ENCODE data around the gene SLAMF8.

Gene SLAMF8

DNA sequence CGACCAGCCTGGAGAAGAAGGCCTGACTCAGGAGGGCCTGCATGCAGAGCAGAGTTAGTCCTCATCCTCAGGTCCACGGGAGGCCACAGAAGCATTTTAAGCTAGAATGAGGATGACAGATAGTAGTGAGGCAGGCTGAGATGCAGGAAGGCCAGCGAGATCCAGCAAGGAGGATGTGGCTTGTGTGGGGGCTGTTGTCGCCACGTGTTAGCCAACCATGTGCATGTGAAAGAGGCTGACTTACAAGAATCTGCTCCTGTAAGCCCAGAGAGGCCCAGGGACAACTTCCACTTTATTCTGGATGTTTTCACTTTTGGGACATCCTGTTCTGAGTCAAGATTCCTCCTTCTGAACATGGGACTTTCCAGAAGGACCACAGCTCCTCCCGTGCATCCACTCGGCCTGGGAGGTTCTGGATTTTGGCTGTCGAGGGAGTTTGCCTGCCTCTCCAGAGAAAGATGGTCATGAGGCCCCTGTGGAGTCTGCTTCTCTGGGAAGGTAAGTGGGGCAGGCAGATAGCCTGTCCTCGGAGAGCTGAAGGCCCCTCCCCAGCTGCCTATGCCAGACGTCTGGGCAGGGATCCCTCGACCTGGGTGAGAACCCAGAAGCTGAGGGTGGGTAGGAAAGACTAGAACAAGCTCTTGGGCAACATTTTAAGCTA is at the start of gene SLAMF8:
SLAMF8 (plus strand) TSS at position 433 of the 661 bp plus-strand sequence; CDS start at position 459, 26 bp downstream.
- no peak for DNase-seq (ENCODE audit: low read depth)

DNA sequence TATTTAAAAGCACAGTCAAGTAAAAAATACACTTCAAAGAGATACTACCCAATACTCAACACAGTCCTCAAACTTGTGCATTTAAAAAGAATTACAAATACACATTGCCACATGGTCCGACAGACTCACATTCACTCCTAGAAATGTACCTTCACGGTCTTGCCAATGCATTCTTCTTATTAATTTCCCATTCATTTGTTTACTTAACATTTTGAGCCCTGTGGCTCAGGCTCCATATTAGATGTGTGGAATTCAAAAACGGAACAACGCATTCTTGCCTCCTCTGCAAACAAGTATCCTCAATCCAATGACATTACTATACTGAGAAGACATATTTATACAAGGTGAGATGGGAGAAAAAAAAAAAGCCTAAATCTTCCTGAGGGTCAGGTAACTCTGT is 48.4 kb upstream of the SLAMF8 start:
- no peak for DNase-seq (ENCODE audit: low read depth)

GRCh38 chr1:159779403-159779851 is 47.2 kb upstream of the SLAMF8 start:
- DNase-seq (ENCODE audit: low read depth) = peak; percentile 30

- DNase-seq (ENCODE audit: low read depth) = peak; percentile 94
Observed at GRCh38 chr1:159780583-159781582, 45.8 kb upstream of the SLAMF8 start, which contains the start of gene DUSP23. Gene DUSP23 (plus strand): TSS chr1:159780962. CDS start chr1:159781101, 139 bp downstream.

DNA sequence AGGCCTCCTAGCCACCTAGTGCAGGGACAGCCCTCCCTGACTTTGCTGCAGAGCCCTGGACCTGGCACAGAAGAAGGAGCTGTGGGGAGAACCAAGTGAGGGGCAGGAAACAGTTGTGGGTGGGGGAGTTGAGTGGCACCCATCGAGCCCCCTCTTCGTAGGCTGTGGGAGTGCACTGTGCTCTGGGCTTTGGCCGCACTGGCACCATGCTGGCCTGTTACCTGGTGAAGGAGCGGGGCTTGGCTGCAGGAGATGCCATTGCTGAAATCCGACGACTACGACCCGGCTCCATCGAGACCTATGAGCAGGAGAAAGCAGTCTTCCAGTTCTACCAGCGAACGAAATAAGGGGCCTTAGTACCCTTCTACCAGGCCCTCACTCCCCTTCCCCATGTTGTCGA is 44.7 kb upstream of the SLAMF8 start:
- no peak for DNase-seq (ENCODE audit: low read depth)

DNA sequence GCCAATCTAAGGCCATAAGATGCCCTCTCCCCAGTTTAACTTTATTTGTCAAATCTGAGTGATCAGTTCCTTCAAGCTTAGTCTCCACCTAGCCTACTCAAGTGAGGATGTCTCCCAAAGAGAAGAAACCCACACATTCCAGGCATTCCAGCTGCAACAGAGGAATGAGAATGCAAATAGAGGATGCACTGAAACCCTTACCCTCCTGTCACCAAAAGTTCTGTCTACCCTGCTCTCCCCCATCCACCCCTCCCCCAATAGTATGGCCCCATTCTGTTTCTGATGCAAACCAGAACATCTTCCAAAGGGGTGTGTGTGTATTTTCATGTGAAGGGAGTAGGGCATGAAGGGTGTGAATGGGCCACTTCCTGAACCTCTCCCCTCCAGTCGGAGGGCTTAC is 42.9 kb upstream of the SLAMF8 start:
- no peak for DNase-seq (ENCODE audit: low read depth)

DNA sequence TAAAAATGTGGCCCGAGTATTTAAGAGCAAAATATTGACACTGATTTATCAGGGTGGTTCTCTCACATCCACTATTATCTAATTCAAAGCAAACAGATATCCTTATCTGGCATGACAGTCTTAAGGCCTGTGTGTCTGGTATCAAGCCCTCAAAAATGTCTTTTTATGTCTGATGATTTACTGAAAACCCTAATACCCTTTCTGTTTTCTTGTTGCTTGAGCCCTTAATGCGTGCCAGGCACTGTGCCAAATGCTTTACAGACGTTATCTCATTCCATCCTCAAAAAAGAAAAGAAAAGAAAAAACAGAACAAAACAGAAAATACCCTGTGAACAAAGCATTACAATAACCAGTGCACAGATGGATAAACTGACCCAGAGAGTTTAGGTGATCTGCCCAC is 40.2 kb upstream of the SLAMF8 start:
- no peak for DNase-seq (ENCODE audit: low read depth)

GRCh38 chr1:159786966-159787365 is 39.7 kb upstream of the SLAMF8 start:
- no peak for DNase-seq (ENCODE audit: low read depth)

GRCh38 chr1:159790237-159790917 is 36.3 kb upstream of the SLAMF8 start:
- no peak for DNase-seq (ENCODE audit: low read depth)

DNA sequence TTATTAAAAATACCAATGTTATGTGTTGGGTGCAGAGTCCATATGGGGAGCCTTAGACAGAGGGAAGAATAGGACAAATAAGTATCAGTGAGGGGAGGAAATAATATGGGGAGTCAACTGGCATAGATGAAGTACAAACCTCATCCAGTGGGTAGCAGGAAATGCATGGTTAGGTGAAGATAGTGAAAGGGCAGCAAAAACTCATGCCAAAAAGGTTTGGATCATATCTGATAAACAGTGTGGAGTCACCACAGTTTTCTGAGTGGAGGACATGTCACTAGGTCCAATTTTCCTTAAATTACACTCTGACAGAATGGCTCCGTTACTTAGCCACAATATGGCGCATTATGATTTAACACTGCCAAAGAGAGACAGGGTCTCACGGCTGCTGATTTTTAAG is 35.6 kb upstream of the SLAMF8 start:
- DNase-seq (ENCODE audit: low read depth) = no peak

DNA sequence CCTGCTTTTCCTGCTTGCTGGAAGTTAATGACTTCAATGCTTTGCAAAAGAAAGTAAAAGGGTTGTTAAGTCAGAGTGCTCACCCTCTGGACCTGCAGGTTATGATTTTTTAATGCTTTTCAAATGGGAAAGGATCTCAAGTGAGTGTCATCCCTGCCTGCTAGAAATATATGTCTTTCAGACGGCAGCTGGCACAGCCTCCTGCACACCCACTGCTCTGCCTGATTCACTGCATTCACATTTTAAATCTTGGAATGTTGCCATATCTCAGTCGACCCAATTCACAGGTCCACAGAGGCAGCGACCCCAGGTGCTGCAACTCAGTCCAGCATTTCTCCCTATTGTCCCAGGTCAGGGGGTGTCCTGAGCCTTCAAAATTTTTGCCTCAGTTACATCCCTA is 35.2 kb upstream of the SLAMF8 start:
- DNase-seq (ENCODE audit: low read depth) = no peak

DNA sequence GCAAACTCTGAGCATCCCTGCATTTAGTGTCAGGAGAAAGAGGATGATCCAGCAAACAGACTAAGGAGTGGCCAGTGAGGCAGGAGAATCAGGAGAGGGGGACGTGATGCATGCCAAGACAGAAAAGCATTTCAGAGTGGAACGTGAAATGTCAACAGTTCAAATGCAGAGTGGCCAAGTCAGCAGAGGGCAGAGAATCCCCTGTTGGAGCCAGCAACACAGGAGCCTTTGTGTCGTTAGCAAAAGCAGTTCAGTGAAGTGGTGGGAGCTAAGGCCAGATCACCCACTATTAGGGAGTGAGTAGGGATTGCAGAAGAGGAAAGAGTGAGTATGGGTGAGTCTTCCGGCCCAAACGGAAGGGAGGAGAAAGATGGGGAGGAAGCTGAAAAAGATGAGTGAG is 31.1 kb upstream of the SLAMF8 start:
- no peak for DNase-seq (ENCODE audit: low read depth)

DNA sequence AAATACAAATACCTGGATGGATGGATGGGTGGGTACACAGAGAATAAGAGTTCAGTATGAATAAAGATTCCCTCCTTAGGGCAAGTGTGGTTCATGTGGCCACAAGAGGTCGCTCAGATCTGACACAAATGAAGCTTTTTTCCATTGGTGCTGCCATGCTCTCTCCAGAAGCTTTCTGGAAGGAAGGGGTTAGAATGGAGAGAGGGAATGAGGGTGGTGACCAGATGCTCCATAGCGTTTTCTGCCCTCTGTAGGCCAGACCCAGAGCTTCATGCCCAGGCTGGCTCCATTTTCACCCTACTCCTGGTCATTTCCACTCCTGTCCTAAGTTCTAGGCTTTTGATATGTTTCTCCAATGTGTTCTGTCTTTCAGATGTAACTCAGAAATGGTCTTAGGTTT is 27.8 kb upstream of the SLAMF8 start:
- peak; percentile 78 for DNase-seq (ENCODE audit: low read depth)

GRCh38 chr1:159799446-159799985 is 27.2 kb upstream of the SLAMF8 start:
- no peak for DNase-seq (ENCODE audit: low read depth)

DNA sequence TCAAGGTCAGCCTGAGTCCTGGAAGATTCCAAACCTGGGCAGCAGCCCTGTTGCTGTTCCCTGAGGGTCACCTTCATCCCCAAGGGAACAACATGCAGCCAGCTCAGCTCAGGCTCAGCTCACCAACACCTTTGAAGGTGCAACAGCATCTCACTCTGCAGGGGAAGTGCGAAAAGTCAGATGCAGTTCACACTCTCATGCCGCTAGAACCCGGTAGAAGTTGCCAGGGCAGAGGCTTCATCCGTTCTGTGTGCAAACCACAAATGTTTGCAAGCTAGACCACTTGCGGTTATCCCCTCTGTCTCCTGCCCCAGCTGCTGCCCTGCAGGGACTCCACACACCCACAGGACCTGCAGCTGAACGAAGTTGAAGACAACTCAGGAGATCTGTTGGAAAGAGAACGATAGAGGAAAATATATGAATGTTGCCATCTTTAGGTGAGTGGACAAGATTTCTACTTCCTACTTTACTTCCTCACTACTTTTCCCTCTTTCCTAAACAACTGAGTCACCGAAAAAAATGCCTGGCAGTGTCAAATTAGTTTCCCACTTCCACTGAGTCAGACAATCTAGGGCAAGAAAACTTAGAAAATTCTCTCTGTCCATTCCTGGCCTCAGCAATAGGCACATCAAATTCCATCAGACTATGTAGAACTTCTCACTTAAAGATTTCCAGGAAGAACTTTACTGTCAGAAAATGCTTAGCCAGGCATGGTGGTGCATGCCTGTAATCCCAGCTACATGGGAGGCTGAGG is 26.3 kb upstream of the SLAMF8 start:
- no peak for DNase-seq (ENCODE audit: low read depth)

DNA sequence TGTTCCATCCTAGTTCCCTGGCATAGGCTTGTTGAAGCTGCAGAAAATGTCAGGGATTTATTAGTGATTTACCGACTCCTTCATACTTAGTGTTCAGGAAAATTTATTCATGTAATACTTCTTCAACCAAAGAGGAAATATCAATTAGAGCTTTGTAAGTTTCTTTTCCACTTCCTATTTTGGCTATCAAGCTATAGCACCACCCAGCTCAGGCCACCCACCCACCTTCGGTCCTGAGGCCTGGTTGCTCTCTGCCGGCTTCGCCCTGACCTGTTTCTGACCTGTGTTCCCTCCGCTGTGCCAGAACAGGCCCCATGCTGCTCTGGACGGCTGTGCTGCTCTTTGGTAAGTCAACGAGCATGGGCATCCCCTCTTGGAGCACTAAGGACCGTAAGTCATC is 24.6 kb upstream of the SLAMF8 start, which contains the start of gene FCRL6:
FCRL6 (plus strand) TSS at position 250 of the 400 bp plus-strand sequence; CDS start at position 315, 65 bp downstream.
- no peak for DNase-seq (ENCODE audit: low read depth)

GRCh38 chr1:159803956-159804689 is 22.6 kb upstream of the SLAMF8 start:
- DNase-seq (ENCODE audit: low read depth) = no peak

DNA sequence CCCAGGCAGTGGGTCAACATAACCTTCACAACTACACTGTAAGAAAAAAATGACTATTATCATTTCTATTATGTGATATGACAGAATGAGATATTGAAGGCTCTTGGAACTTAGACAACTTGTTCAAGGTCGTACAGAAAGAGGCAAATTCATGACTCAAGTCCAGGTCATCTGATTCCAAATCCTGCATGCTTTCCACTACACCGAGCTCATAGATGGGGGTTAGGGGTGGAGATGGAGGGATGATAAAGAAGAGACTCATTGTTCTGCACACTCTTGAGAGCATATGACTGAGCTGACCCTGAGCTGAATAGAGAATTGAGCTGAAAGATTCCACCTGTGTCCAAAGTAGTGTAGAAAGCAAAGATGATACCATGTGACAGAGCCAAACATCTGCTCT is 21.7 kb upstream of the SLAMF8 start:
- no peak for DNase-seq (ENCODE audit: low read depth)

- no peak for DNase-seq (ENCODE audit: low read depth)
Observed at GRCh38 chr1:159815926-159816325, 10.7 kb upstream of the SLAMF8 start.

- no peak for DNase-seq (ENCODE audit: low read depth)
Observed at GRCh38 chr1:159817276-159818041, 9.2 kb upstream of the SLAMF8 start.
